Measurements from ENCODE around the gene SIRT6. TPM values are rescaled to one million over a fixed set of nuclear protein-coding genes. Genes with fewer than 3 reads are reported as not detected.

The SIRT6 gene
- total RNA-seq, 2 donors from 2014 or later, result 23.5 to 37.3 TPM

DNA sequence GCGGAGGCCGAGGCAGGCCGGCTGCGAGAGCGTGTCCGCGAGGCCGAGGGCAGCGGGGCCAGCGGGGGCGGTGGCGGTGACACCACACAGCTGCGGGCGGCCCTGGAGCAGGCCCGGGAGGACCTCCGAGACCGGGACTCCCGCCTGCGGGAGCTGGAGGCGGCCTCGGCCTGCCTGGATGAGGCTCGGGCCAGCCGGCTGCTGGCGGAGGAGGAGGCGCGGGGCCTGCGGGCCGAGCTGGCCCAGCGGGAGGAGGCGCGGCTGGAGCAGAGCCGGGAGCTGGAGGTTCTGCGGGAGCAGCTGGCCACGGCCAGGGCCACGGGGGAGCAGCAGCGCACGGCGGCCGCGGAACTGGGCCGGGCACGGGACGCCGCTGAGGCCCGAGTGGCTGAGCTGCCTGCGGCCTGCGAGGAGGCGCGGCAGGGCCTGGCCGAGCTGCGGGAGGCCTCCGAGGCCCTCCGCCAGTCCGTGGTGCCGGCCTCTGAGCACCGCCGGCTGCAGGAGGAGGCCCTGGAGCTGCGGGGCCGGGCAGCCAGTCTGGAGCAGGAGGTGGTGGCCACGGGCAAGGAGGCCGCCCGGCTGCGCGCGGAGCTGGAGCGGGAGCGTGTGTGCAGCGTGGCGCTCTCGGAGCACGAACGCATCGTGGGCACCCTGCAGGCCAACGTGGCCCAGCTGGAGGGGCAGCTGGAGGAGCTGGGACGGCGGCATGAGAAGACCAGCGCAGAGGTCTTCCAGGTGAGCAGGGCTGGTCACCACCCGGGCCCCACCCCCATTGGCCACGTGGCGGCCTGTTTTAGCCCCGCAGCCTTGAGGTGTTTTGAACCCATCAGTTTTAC lies 35.3 kb upstream of the SIRT6 start:
- H3K4me3 ChIP-seq, result no peak overlapping the region
- no peaks in the 10 kb centered on the region for H3K27me3 ChIP-seq (replicated peaks; ENCODE audit: insufficient read depth)
- H3K9me3 ChIP-seq, result no peaks in the 10 kb centered on the region
- no peaks in the 10 kb centered on the region for H3K36me3 ChIP-seq
- TF ChIP-seq, protein P1, sequence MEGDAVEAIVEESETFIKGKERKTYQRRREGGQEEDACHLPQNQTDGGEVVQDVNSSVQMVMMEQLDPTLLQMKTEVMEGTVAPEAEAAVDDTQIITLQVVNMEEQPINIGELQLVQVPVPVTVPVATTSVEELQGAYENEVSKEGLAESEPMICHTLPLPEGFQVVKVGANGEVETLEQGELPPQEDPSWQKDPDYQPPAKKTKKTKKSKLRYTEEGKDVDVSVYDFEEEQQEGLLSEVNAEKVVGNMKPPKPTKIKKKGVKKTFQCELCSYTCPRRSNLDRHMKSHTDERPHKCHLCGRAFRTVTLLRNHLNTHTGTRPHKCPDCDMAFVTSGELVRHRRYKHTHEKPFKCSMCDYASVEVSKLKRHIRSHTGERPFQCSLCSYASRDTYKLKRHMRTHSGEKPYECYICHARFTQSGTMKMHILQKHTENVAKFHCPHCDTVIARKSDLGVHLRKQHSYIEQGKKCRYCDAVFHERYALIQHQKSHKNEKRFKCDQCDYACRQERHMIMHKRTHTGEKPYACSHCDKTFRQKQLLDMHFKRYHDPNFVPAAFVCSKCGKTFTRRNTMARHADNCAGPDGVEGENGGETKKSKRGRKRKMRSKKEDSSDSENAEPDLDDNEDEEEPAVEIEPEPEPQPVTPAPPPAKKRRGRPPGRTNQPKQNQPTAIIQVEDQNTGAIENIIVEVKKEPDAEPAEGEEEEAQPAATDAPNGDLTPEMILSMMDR (IDR thresholded peaks at IDR 0.05), result no peak
- TF ChIP-seq POLR2AphosphoS5 (IDR thresholded peaks at IDR 0.05), result no peak
- no peak for TF ChIP-seq POLR2A (IDR thresholded peaks at IDR 0.05)
- intact Hi-C loops (cut with DNase I), result no loop called here
- 94% methylated on average over 65 of the region's 81 CpGs for WGBS
- DNase-seq (ENCODE audit: low spot score), result no peak
- no peak overlapping the region for H3K27ac ChIP-seq
- H3K4me1 ChIP-seq (replicated peaks), result no peaks in the 10 kb centered on the region

DNA sequence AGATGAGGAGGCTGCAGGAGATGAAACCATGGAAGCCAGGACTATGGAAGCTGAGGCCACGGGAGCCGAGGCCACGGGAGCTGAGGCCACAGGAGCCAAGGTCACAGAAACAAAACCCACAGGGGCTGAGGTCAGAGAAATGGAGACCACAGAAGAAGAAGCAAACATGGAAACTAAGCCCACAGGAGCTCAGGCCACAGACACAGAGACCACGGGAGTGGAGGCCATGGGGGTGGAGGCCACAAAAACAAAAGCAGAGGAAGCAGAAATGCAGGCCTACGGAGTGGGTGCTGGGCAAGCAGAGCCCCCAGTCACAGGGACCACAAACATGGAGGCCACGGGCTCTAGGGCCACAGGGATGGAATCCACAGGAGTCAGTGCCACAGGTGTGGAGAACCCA lies 34.5 kb upstream of the SIRT6 start:
- 81% methylated on average over 6 of the region's 6 CpGs for WGBS
- Histone ChIP-seq H3K36me3 (no peaks in the 10 kb centered on the region), H3K9me3 (no peaks in the 10 kb centered on the region), H3K4me1 (replicated peaks) (no peaks in the 10 kb centered on the region), H3K27ac (no peak overlapping the region), H3K4me3 (no peak overlapping the region), H3K27me3 (replicated peaks; ENCODE audit: insufficient read depth) (no peaks in the 10 kb centered on the region)
- intact Hi-C loops (cut with DNase I), result no loop called here
- DNase-seq (ENCODE audit: low spot score), result no peak
- TF ChIP-seq POLR2AphosphoS5 (IDR thresholded peaks at IDR 0.05), result no peak

- DNase-seq (ENCODE audit: low spot score), result no peak
- TF ChIP-seq, protein P1 (IDR thresholded peaks at IDR 0.05), result no peak
- no peak for TF ChIP-seq POLR2AphosphoS5 (IDR thresholded peaks at IDR 0.05)
- no peak for TF ChIP-seq POLR2A (IDR thresholded peaks at IDR 0.05)
- H3K4me3 ChIP-seq, result no peak overlapping the region
Measured at GRCh38 chr19:4215807-4216206, 33.4 kb upstream of the SIRT6 start.

GRCh38 chr19:4213116-4213515 lies 30.8 kb upstream of the SIRT6 start:
- Histone ChIP-seq H3K4me1 (replicated peaks) (no peaks in the 10 kb centered on the region), H3K4me3 (no peak overlapping the region), H3K27ac (no peak overlapping the region), H3K9me3 (no peaks in the 10 kb centered on the region), H3K36me3 (no peaks in the 10 kb centered on the region), H3K27me3 (replicated peaks; ENCODE audit: insufficient read depth) (no peaks in the 10 kb centered on the region)
- 68% methylated on average over 3 of the region's 3 CpGs for WGBS
- TF ChIP-seq POLR2AphosphoS5 (IDR thresholded peaks at IDR 0.05) (no peak), POLR2A (IDR thresholded peaks at IDR 0.05) (no peak)
- TF ChIP-seq, protein P1 (IDR thresholded peaks at IDR 0.05), result no peak
- intact Hi-C loops (cut with DNase I), result no loop called here
- no peak for DNase-seq (ENCODE audit: low spot score)

More at GRCh38 chr19:4215807-4216206, 33.4 kb upstream of the SIRT6 start:
- Histone ChIP-seq H3K9me3 (no peaks in the 10 kb centered on the region), H3K27me3 (replicated peaks; ENCODE audit: insufficient read depth) (no peaks in the 10 kb centered on the region), H3K36me3 (no peaks in the 10 kb centered on the region), H3K27ac (no peak overlapping the region), H3K4me1 (replicated peaks) (no peaks in the 10 kb centered on the region)
- 57% methylated on average over 9 of the region's 10 CpGs for WGBS
- intact Hi-C loops (cut with DNase I), result no loop called here

- TF ChIP-seq, protein P1 (IDR thresholded peaks at IDR 0.05), result no peak
- TF ChIP-seq POLR2A (IDR thresholded peaks at IDR 0.05) (no peak), POLR2AphosphoS5 (IDR thresholded peaks at IDR 0.05) (no peak)
- no peaks in the 10 kb centered on the region for H3K36me3 ChIP-seq
- WGBS, result 78% methylated on average over 15 of the region's 15 CpGs
- no peak overlapping the region for H3K27ac ChIP-seq
- H3K27me3 ChIP-seq (replicated peaks; ENCODE audit: insufficient read depth), result no peaks in the 10 kb centered on the region
- H3K4me1 ChIP-seq (replicated peaks), result no peaks in the 10 kb centered on the region
- no peaks in the 10 kb centered on the region for H3K9me3 ChIP-seq
- DNase-seq (ENCODE audit: low spot score), result no peak
- H3K4me3 ChIP-seq, result no peak overlapping the region
- intact Hi-C loops (cut with DNase I), result no loop called here
Measured at GRCh38 chr19:4210166-4210731, 27.9 kb upstream of the SIRT6 start.

All from prostate gland (tissue), 2 donors.